Measurements from ENCODE around the gene STKLD1.
"Not testable (repeated sequence)": the region's sequence is repeated elsewhere in the genome, so short reads cannot be mapped to it uniquely, and the experiment has no call there.

The STKLD1 gene

GRCh38 chr9:133449760-133450159, 73.6 kb downstream of the STKLD1 start:
- DNase-seq: no peak

- not testable (repeated sequence) for DNase-seq
Measured at GRCh38 chr9:133451865-133452264, 75.7 kb downstream of the STKLD1 start.

GRCh38 chr9:133452562-133452961, 76.4 kb downstream of the STKLD1 start:
- no peak for DNase-seq

- no peak for DNase-seq
Measured at GRCh38 chr9:133453651-133454050, 77.5 kb downstream of the STKLD1 start.

- no peak for DNase-seq
Measured at GRCh38 chr9:133454325-133454724, 78.2 kb downstream of the STKLD1 start.

- no peak for DNase-seq
Measured at GRCh38 chr9:133454943-133455673, 78.9 kb downstream of the STKLD1 start.

Data from stimulated activated naive CD4-positive, alpha-beta T cell treated with Interleukin-2 at 50 U/mL for 16 hours (primary cell).